Fibroblast of gingiva (primary cell): ENCODE results near the gene TBPL2.
A peak's percentile ranks its signal among the peaks of the same experiment; 100 is the strongest.
"Not testable (repeated sequence)": the region's sequence is repeated elsewhere in the genome, so short reads cannot be mapped to it uniquely, and the experiment has no call there.

Experiments used
- DNase-seq: peaks from one replicate; pipeline ENCODE4 v3.0.0-alpha.2; 2011; ENCODE audit warnings: low read depth

Gene TBPL2

DNA sequence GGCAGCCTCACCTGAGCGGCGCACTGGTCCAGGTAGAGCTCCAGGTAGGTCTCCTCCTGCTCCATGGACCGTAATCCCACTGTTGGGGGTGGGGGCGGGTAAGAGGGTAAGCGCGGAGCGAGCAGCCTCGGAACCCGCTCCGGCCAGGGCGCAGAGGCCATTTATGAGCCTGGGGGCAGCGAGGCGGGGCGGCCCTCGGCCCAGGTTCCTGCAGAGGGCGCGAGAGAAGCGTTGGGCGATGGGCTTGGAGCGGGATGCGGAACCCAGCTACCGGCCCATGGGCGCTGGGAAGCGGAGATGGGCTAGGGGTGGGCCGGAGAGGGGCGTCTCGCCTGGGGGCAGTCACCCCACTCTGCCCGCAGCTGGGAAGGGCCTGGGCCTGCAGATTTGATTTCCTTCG, at the start of gene TBPL2:
Gene TBPL2, minus strand, starts transcription at position 232 of the 400 bp plus-strand sequence. Its CDS starts 167 bp downstream, at position 65.
- no peak for DNase-seq

DNA sequence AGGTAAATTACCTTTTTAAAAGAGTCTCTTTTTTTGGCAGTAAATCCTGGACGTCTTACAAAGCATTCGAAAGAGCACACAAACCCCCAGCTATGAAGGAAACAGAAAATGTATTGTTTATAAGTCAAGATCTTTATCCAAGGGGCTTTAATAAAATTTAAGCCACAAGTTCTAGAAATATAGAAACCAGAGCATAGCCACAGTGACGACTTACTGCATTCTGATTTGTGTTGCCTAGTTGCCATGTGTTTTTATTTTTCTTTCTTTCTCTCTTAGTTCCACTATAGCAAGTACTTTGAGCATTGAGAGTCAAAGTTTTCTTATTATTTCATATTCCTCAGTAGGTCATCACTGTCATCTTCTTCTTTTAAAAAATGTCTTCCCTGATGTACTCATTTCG, 47.8 kb upstream of the TBPL2 start:
- DNase-seq, result no peak

DNA sequence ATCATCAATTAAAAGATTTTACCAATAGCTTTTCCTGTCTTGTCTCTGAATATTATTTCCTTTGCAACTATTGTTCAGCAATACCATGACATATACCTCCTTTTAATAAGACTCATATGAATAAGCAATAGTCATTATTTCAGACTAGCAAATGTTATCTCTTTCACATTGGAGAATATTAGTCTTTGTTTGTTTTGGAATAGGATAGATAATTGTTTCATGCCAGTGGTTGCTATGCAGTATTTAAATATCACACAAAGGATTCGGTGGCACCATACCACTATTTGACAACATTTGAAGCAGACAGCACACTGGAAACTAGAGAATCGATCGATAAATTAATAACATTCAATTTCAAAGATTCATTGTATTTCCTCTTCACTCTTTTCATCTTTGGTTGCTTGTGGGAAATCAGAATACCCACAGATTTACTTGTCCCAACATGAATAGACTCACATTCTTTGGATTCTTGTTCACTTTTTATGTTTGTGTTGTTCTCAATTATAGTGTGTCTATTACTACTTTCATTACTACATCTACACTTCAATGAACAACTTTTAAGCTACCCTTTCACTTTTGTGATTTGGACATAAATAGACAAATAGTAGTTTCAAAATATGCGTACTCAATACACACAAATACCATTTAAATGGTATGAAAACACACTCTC, 42.7 kb upstream of the TBPL2 start:
- DNase-seq, result no peak

DNA sequence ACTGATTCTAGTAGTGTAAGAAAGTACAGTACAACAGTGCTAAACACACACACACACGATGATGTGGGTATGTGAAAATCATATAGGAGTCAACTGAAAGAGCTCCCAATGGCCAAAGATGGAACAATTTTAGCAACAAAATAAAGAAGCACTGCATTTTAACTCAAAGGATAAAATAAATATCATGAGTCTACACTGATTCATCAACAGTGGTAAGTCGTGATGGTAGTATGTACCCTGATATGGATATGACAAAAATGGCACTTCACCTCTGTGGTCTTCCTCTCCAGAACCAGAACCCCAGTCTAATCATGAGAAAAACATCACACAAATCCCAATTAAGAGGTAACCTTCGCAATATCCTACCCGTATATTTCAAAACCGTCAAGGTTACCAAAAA, 41.4 kb upstream of the TBPL2 start:
- DNase-seq, result no peak

DNA sequence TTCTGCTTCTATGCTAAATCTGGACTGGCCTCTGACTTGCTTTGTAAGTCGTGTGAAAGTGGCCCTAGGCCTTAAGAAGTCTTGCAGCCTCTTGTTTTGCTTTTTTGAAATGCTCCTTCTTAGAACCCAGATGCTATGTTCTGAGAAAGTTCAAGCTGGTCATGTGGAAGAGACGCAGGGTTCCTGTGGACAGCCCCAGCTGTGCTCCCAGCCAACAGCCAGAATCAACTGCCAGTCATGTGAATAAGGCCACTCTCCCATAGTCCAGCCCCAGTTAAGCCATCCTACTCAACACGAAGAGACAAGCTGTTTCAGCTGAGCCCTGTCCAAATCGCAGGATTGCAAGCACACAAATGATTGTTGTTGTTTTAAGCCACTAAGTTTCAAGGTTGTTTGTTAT, 37.3 kb upstream of the TBPL2 start:
- no peak for DNase-seq

DNA sequence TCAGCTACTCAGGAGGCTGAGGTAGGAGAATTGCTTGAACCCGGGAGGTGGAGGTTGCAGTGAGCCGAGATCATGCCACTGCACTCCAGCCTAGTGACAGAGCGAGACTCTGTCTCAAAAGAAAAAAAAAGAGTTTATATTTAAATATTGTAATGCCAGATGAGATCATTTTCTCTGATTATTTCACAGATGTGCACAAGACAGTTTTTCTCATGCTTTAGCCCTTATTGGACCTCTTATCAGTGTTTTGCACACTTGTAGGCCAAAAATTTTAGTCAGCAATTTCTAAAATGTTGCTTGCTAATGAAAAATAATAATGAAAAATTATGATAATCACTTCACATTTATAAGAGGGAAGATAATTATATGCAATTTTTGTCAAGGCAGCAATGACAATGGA, 36.0 kb upstream of the TBPL2 start:
- not testable (repeated sequence) for DNase-seq

DNA sequence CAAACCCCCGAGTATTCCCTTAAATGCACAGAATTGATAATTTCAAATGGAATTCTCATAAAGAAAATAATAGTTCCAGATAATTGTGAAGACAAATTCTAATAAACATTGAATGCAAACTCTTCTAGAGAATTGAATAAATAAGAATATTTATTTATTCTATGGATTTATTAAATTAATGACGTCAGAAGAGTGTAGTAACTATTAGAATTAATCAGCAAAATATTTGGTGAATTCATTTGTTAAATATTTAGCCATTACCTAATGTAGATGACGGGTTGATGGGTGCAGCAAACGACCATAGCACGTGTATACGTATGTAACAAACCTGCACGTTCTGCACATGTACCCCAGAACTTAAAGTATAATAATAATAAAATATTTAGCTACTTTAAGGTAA, 33.4 kb upstream of the TBPL2 start:
- DNase-seq, result no peak

DNA sequence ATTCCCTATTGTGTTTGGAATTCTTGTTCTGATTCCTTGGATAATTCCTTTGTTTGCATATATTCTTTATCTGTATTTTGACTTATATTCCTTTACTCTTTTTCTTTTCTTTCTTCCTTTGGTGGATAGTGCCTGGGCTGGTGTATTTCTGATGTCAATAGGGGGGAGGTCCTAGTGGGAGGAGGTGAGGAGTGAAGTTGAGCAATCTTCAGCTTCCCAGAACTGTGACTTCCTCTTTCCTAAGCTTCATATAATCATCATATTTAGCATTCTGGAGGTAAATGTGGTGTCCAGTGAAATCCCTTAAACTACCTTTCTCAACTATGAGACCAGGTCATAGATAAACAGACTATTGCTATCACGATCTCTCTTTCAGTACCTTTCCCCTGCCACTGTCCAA, 29.6 kb upstream of the TBPL2 start:
- DNase-seq, result no peak

DNA sequence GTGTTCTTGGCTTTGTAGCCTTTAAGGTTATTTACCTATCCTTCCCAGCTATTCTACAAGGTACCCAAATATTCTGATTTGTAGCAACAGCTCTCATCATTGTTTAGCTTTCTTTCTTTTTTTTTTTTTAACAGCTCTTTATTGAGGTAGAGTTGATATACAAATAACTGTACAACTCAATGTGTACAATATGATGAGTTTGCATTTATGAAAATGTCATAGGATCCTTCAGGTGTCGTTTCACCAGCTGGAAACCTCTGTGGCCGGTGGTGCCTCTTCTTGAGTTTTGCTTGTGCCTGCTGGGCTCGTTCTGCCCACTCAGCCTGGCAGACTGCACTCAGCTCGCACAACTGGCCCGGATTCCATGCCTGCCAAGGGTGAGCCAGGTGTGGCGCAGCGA, 26.9 kb upstream of the TBPL2 start:
- DNase-seq, result no peak

DNA sequence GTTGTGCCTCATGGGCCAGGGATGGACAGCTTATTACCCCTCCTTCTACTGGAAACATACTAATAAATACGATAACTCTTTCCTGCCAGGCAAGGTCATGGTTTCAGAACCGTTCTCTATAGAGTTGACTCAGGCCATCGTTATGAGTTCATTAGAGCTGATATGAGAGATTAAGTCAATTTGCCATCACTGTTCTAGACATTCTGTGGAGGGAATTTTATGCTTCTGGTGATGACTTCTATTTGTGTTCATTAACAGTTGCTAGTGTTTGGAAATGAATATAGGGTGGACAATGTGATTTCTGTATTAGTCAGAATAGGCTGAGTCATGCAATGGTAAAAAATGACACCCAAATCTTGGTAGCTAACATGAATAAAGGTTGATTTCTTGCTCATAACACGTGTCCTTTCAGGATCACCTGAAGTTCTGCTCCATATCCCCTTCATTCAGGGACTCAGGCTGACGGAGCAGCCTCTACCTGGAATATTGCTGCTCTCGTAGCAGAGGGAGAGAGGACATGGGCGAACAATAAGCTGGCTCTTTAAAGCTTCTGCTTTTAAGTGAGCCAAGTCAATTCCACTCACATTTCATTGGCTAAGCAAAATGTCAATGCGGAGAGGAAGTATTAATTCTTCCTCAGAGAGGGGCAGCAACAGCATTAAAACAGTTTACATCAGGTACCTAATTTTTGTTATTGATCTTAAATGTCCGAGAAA, 18.5 kb upstream of the TBPL2 start:
- DNase-seq, result no peak

DNA sequence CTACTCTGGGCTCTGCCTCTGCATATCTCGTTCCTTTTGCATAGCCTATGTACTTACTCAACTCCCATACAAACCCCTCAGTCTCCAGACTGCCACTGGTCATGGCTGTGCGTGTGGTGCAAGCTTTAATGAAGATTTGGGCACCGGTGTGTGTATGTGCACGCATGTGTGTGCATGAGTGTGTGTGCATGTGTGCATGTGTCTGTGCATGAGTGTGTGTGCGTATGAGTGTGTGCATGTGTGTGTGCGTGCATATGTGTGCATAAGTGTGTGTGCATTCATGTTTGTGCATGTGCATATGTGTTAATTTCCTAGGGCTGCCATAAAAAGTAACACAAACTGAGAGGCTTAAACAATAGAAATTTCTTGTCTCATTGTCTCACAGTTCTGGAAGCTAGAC, 17.1 kb upstream of the TBPL2 start:
- no peak for DNase-seq

DNA sequence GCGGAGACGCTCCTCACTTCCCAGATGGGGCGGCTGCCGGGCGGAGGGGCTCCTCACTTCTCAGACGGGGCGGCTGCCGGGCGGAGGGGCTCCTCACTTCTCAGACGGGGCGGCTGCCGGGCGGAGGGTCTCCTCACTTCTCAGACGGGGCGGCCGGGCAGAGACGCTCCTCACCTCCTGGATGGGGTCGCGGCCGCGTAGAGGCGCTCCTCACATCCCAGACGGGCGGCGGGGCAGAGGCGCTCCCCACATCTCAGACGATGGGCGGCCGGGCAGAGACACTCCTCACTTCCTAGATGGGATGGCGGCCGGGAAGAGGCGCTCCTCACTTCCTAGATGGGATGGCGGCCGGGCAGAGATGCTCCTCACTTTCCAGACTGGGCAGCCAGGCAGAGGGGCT, 16.0 kb upstream of the TBPL2 start:
- not testable (repeated sequence) for DNase-seq

DNA sequence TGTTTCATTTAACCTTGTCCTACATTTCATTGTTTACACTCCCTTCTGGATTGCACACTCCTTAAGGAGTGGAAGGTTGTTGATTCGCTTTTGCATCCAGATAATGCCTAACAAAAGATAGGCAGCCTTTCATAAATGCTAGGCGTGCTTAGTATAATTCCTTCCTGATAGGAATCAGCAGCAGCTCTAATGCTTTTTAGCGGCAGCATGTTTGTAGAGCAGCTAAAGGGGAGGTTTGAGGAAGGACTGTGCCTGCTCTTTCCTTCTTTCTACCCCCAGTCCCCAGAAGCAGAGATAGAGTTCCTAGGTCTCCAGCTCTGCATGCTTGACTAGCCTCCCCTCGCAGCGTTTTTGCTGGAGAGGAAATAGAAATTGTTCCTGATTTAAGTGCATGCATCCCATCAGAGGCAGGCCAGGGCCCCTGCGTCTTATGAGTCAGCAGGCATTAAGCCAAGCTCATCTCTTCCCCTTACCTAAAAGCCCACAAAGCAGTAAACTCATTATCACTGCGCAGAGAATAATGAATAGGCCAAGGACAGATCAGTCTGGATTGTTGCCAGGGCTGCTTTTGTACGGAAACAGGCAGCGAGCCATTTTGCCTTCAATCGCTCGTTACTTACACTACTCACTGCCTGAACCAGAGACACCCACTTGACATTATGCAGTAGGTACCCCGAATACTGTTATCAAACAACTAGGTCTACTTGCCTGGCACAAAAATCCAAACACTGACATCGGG, 14.0 kb upstream of the TBPL2 start:
- peak; percentile 17 for DNase-seq

DNA sequence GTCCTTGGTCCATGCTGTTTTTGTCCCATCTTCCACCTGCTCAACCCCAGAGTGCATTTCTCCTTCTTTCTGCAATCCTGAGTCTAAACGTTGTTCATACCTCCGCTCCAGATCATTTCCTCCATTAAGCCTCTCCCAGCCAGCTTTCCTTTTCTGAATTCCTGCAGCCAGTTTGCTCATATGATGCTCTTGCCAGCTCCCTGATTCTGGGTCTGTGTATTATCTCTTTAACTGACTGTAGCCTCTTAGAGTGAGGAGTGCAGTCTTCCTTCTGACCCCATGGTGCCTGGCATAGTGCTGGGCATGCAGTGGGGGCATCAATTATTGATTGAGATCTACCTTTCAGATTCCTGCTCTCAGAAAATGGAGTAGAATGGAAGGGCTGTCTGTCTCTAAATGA, 11.5 kb upstream of the TBPL2 start:
- DNase-seq, result no peak

DNA sequence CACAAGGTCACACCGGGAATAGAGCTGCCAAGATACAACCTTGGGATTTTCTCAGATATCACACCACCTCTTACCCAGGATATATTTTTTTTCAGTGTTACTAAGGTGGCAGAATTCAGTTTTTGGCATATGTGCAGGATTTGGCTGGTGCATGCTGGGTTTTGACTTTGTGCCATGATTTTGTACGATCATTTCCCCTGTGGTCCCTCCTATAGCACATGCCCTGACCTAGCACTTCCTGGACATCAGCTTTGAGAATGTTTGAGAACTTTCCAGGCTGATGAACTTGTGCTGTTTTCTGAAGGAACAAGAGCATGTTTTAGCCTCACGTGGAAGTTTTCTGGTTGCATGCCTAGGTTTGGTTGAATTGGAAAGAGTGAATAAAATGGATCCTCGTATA, 11.0 kb upstream of the TBPL2 start:
- DNase-seq, result no peak

DNA sequence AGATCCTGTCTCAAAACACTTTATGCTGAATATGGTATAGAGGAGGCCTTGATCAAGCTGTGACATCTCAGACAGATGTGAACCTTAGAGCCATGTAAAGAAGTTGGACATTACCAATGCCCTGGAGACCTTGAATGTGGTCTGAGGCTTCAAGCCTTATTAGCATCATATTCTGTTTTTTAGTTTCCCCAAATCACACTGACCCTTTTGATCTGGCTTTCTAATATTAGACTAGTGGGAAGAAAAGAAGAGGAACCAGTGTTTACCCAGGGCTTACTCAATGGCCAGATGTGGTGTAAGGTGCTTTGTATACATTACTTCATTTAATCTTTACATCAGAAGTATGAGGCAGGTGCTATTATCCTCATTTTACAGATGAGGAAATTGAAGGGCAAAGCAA, 10.6 kb upstream of the TBPL2 start:
- DNase-seq, result no peak

DNA sequence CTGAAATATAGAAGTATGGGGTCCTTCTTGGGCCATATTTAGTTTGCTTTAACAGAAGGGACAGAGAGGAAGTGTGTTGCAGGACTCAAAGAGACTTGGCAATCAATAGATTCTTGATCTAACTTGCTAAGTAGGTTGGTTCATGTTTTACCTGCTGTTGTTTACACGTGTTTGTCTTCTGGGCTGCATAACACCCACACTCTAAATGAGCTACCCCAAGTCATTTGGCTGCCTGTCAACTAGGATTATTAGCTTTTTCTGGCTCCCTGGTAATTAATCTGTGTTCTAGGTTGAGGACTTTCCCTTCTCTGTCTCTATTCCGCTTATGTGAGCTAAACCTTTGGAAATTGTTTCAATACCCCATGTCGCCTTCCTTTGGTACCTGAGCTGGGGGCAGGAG, 10.1 kb upstream of the TBPL2 start:
- DNase-seq, result no peak

DNA sequence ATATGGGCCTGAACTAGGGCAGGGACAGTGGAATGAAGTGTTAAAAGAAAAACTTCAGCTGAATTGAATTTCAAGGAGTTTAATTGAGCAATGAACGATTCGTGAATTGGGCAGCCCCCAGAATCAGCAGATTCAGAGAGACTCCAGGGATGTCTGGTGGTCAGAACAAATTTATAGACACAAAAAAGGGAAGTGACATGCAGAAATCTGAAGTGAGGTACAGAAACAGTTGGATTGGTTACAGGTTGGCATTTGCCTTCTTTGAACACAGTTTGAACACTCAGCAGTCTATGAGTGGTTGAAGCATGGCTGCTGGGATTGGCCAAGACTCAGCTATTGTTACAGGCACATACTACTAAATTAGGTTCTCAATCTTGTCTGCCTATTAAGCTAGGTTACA, 9.7 kb upstream of the TBPL2 start:
- no peak for DNase-seq

DNA sequence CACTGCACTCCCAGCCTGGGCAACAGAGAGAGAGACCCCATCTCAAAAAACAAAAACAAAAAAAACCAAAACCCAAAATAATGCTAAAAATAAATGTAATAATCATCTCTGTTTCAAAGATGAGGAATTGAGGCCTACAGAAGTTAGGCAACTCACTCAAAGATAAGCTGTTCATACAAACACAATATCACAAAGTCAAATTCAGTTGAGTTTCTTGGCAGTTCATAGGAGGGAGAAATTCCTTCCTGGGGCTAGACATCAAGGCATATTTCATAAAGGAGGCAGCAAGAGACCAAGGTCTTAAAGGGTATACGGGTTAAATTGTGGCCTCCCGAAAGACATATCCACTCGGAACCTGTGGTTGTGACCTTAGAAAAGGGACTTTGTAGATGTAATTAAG, 8.7 kb upstream of the TBPL2 start:
- no peak for DNase-seq

DNA sequence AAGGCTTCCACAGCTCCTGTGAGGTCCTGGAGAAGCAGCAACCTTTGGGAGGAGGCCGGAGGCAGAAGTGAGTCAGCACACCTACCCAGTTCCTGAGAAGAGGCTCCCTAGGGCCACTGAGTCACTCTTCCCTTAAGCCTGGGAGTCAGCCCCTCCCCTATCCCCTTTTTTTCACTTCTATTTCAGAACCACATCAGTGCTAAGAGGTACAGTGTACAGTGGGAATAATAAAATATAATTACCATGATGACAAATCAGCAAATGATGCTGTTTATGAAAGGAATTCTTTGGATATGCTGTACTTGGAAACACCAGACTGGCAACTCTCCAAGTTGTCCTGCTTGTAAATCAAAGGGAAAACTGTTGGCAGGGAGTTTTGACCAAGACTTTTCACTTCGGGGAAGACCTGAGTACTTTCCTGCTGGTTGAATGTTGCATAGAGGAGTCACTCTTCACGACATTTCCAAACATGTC, 7.8 kb upstream of the TBPL2 start:
- peak; percentile 64 for DNase-seq

DNA sequence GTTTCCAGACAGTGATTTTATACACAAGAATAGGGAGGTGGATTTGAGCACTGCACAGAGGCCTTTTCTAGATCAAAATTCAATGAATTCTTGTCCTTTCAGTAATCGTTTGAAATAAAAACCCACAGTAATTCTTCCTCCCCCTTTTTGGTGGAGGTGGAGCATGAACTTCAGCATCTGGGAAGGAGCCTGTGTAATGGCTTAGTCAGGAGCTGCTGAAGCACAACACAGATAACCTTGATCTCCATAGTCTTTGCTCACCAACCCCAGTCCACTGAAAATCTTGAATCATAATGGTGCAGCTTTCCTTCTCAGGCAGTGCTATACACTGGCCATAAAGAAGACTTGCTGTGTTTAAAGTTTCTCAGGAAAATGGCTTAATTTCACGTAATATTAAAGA, 6.4 kb upstream of the TBPL2 start:
- DNase-seq, result peak; percentile 28

DNA sequence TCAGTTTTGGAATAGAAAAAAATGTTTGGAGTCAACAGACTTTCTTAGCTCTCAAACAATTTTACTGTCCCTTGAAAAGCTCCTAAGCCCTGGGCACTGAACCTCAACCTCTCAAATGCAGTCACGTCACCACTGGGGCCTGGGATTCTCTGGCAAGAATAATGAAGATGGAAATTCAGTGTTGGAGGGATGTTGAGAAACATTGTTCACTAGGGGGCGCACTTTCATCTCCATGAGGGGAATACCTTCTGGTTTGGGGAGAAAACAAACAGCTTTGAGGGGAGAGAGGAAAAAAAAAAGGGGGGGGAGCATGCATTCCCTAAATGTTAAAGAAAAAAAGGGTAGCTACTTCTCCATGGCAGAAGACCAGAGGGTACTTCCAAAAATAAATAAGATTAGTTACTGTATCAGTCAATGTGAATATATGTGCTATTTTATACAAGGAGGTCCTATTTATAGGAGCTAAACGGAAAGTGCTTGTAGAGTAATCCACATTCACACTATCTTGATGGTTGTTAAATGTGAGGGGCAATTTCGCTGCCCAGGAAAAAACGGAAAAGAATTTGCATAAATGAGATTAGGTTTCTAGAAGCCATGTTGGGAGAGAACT, 5.8 kb upstream of the TBPL2 start:
- DNase-seq, result peak; percentile 59

DNA sequence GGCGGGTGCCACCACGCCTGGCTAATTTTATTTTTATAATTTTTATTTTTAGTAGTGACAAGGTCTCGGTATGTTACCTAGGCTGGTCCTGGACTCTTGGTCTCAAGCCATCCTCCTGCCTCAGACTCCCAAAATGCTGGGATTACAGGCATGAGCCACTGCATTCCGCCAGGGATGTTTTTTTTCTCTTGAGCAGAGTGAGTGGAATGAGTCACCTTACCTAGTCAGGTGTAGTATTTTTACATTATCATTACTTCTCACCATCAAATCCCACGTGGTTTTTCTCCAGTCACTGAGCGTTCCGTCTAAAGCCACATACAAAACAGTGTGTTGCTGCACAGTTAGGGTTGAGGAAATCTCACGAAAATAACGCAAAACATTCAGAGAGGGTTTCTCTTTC, 870 bp upstream of the TBPL2 start:
- no peak for DNase-seq
